Immature natural killer cell (primary cell): ENCODE results near the gene DNAH1. TPM values are rescaled to one million over a fixed set of nuclear protein-coding genes. Genes with fewer than 3 reads are reported as not detected.
"Not testable (repeated sequence)": the region's sequence is repeated elsewhere in the genome, so short reads cannot be mapped to it uniquely, and the experiment has no call there.

Source experiments
- DNase-seq, 3 donors: peaks; one replicate each; pipeline ENCODE4 v3.0.0; 2022; ENCODE audit warnings: mixed read lengths in 1 of 3
- H3K27ac Mint-ChIP-seq, 6 donors: one replicate each; pipeline ENCODE4 v1.8.0; 2020; ENCODE audit warnings: mixed read lengths in 6 of 6, mild to moderate bottlenecking in 5 of 6, inconsistent platforms in 4 of 6, moderate library complexity in 3 of 6
- H3K27me3 Mint-ChIP-seq, 3 donors: one replicate each; pipeline ENCODE4 v1.8.0; 2020 to 2021; ENCODE audit warnings: low read depth in 3 of 3, mild to moderate bottlenecking in 3 of 3, mixed read lengths in 3 of 3, moderate library complexity in 3 of 3, inconsistent platforms in 1 of 3
- H3K36me3 Mint-ChIP-seq, 3 donors: one replicate each; pipeline ENCODE4 v1.8.0; 2020; ENCODE audit warnings: mixed read lengths in 3 of 3, inconsistent platforms in 2 of 3, mild to moderate bottlenecking in 2 of 3
- H3K4me1 Mint-ChIP-seq, 2 donors: one replicate each; pipeline ENCODE4 v1.8.0; 2020; ENCODE audit warnings: inconsistent platforms in 2 of 2, mild to moderate bottlenecking in 2 of 2, mixed read lengths in 2 of 2, moderate library complexity in 1 of 2
- H3K4me3 Mint-ChIP-seq, 5 donors: one replicate each; pipeline ENCODE4 v1.8.0; 2020; ENCODE audit warnings: mild to moderate bottlenecking in 5 of 5, mixed read lengths in 5 of 5, inconsistent platforms in 3 of 5, moderate library complexity in 3 of 5
- H3K9me3 Mint-ChIP-seq, 6 donors: one replicate each; pipeline ENCODE4 v1.8.0; 2020; ENCODE audit warnings: mild to moderate bottlenecking in 6 of 6, mixed read lengths in 6 of 6, inconsistent platforms in 4 of 6, moderate library complexity in 3 of 6
- polyA plus RNA-seq, 3 donors: library from polyadenylated mRNA; unstranded; fragments of 300-500 nt; fragmentation: Illumina TruSeq; gene quantifications; one replicate each; pipeline ENCODE4 v1.2.3, GENCODE V29; 2021

Gene DNAH1
- polyA plus RNA-seq, result 1 to 10 TPM in 1 of 3 donors, under 1 TPM in 2; 0.31 to 1.8 (median 0.73) TPM

- H3K27me3 Mint-ChIP-seq, result peaks cover 0 to under 1% (median 0%) of the 10 kb centered on the region in 3 donors
- H3K27ac Mint-ChIP-seq, result peak within 1 kb of the TSS; percentile 77 to 92 (median 84)
- H3K36me3 Mint-ChIP-seq, result no peaks in the 10 kb centered on the region
- no peaks in the 10 kb centered on the region for H3K9me3 Mint-ChIP-seq
- peaks cover 31 to 34% of the 10 kb centered on the region in 2 donors for H3K4me1 Mint-ChIP-seq
- peak within 1 kb of the TSS; percentile 75 to 85 (median 80) for H3K4me3 Mint-ChIP-seq
- DNase-seq, result no peak
Measured at GRCh38 chr3:52315977-52316764, at the start of gene DNAH1. DNAH1 (plus strand) TSS chr3:52316319; CDS start chr3:52322443, 6,124 bp downstream.

- H3K27me3 Mint-ChIP-seq, result no peaks in the 10 kb centered on the region
- peaks cover 58 to 80% of the 10 kb centered on the region in 2 donors for H3K4me1 Mint-ChIP-seq
- H3K27ac Mint-ChIP-seq, result peak overlapping the region; percentile 37 to 86 (median 64)
- H3K4me3 Mint-ChIP-seq, result no peak overlapping the region
- no peaks in the 10 kb centered on the region for H3K9me3 Mint-ChIP-seq
- H3K36me3 Mint-ChIP-seq, result peaks cover 23 to 44% (median 29%) of the 10 kb centered on the region in 3 donors
- DNase-seq, result no peak
Measured at GRCh38 chr3:52268036-52268435, 48.1 kb upstream of the DNAH1 start.

GRCh38 chr3:52269776-52270175 lies 46.3 kb upstream of the DNAH1 start:
- peaks cover 62 to 81% of the 10 kb centered on the region in 2 donors for H3K4me1 Mint-ChIP-seq
- H3K4me3 Mint-ChIP-seq, result peak overlapping the region in 2 of 5 donors; percentile 37 to 91
- H3K27me3 Mint-ChIP-seq, result peaks cover 0 to 2% (median 0%) of the 10 kb centered on the region in 3 donors
- peaks cover 9 to 32% (median 13%) of the 10 kb centered on the region in 3 donors for H3K36me3 Mint-ChIP-seq
- peak overlapping the region; percentile 90 to 99 (median 94) for H3K27ac Mint-ChIP-seq
- no peak for DNase-seq
- H3K9me3 Mint-ChIP-seq, result no peaks in the 10 kb centered on the region

- peaks cover 0 to 2% (median 0%) of the 10 kb centered on the region in 3 donors for H3K27me3 Mint-ChIP-seq
- H3K27ac Mint-ChIP-seq, result peak overlapping the region; percentile 90 to 99 (median 94)
- no peaks in the 10 kb centered on the region for H3K9me3 Mint-ChIP-seq
- no peak for DNase-seq
- peaks cover 8 to 32% (median 13%) of the 10 kb centered on the region in 3 donors for H3K36me3 Mint-ChIP-seq
- H3K4me3 Mint-ChIP-seq, result peak overlapping the region; percentile 37 to 91 (median 74)
- H3K4me1 Mint-ChIP-seq, result peaks cover 66 to 86% of the 10 kb centered on the region in 2 donors
Measured at GRCh38 chr3:52270252-52270754, 45.8 kb upstream of the DNAH1 start.

- Mint-ChIP-seq H3K4me3 (peak overlapping the region; percentile 71 to 91 (median 75)), H3K36me3 (peaks cover 5 to 24% (median 12%) of the 10 kb centered on the region in 3 donors), H3K27ac (peak overlapping the region; percentile 90 to 99 (median 94)), H3K4me1 (peaks cover 78 to 90% of the 10 kb centered on the region in 2 donors)
- not testable (repeated sequence) for DNase-seq, H3K27me3 Mint-ChIP-seq, H3K9me3 Mint-ChIP-seq
Measured at GRCh38 chr3:52272172-52272571, 43.9 kb upstream of the DNAH1 start.

GRCh38 chr3:52272831-52273230 lies 43.3 kb upstream of the DNAH1 start:
- peak overlapping the region; percentile 58 to 99 (median 88) for H3K27ac Mint-ChIP-seq
- H3K9me3 Mint-ChIP-seq, result no peaks in the 10 kb centered on the region
- H3K4me3 Mint-ChIP-seq, result peak overlapping the region in 4 of 5 donors; percentile 12 to 50 (median 30)
- peaks cover 0 to 10% (median 6%) of the 10 kb centered on the region in 3 donors for H3K27me3 Mint-ChIP-seq
- peaks cover 78 to 89% of the 10 kb centered on the region in 2 donors for H3K4me1 Mint-ChIP-seq
- H3K36me3 Mint-ChIP-seq, result peaks cover 5 to 18% (median 10%) of the 10 kb centered on the region in 3 donors
- no peak for DNase-seq

GRCh38 chr3:52274781-52275180 lies 41.3 kb upstream of the DNAH1 start:
- H3K27me3 Mint-ChIP-seq, result peaks cover 7 to 28% (median 18%) of the 10 kb centered on the region in 3 donors
- H3K9me3 Mint-ChIP-seq, DNase-seq: not testable (repeated sequence)
- H3K4me1 Mint-ChIP-seq, result peaks cover 87 to 92% of the 10 kb centered on the region in 2 donors
- peak overlapping the region; percentile 36 to 98 (median 93) for H3K4me3 Mint-ChIP-seq
- peaks cover 0 to 13% (median 5%) of the 10 kb centered on the region in 3 donors for H3K36me3 Mint-ChIP-seq
- H3K27ac Mint-ChIP-seq, result peak overlapping the region in 5 of 6 donors; percentile 53 to 99 (median 95)

- peaks cover 7 to 31% (median 18%) of the 10 kb centered on the region in 3 donors for H3K27me3 Mint-ChIP-seq
- peak overlapping the region; percentile 95 to 99 (median 96) for H3K27ac Mint-ChIP-seq
- peak; percentile 73 to 79 (median 74) for DNase-seq
- peaks cover 82 to 90% of the 10 kb centered on the region in 2 donors for H3K4me1 Mint-ChIP-seq
- H3K36me3 Mint-ChIP-seq, result peaks cover 0 to 13% (median 5%) of the 10 kb centered on the region in 3 donors
- no peaks in the 10 kb centered on the region for H3K9me3 Mint-ChIP-seq
- peak overlapping the region; percentile 93 to 98 (median 93) for H3K4me3 Mint-ChIP-seq
Measured at GRCh38 chr3:52277071-52277964, 38.8 kb upstream of the DNAH1 start.

GRCh38 chr3:52277972-52278509 lies 38.1 kb upstream of the DNAH1 start:
- Mint-ChIP-seq H3K27ac (peak overlapping the region; percentile 97 to 99 (median 99)), H3K27me3 (peaks cover 7 to 31% (median 18%) of the 10 kb centered on the region in 3 donors), H3K4me1 (peaks cover 82 to 90% of the 10 kb centered on the region in 2 donors), H3K9me3 (no peaks in the 10 kb centered on the region), H3K36me3 (peaks cover 0 to 9% (median 5%) of the 10 kb centered on the region in 3 donors), H3K4me3 (peak overlapping the region; percentile 93 to 98 (median 97))
- no peak for DNase-seq

GRCh38 chr3:52278510-52279069 lies 37.5 kb upstream of the DNAH1 start, which contains the start of gene WDR82:
WDR82 (minus strand) TSS chr3:52278649; CDS start chr3:52278361, 288 bp downstream.
- H3K36me3 Mint-ChIP-seq, result peaks cover 0 to 9% (median 5%) of the 10 kb centered on the region in 3 donors
- peak within 1 kb of the TSS; percentile 97 to 99 (median 99) for H3K27ac Mint-ChIP-seq
- no peaks in the 10 kb centered on the region for H3K9me3 Mint-ChIP-seq
- DNase-seq, result peak; percentile 95 to 97 (median 96)
- peak within 1 kb of the TSS; percentile 93 to 98 (median 97) for H3K4me3 Mint-ChIP-seq
- H3K27me3 Mint-ChIP-seq, result peaks cover 7 to 31% (median 18%) of the 10 kb centered on the region in 3 donors
- H3K4me1 Mint-ChIP-seq, result peaks cover 82 to 90% of the 10 kb centered on the region in 2 donors

GRCh38 chr3:52279596-52279995 lies 36.5 kb upstream of the DNAH1 start:
- Mint-ChIP-seq H3K9me3 (no peaks in the 10 kb centered on the region), H3K36me3 (peaks cover 0 to 5% (median 5%) of the 10 kb centered on the region in 3 donors), H3K27ac (peak overlapping the region; percentile 97 to 99 (median 99)), H3K27me3 (peaks cover 7 to 29% (median 18%) of the 10 kb centered on the region in 3 donors), H3K4me3 (peak overlapping the region; percentile 93 to 98 (median 97)), H3K4me1 (peaks cover 72 to 85% of the 10 kb centered on the region in 2 donors)
- DNase-seq, result peak in 2 of 3 donors; percentile 17

GRCh38 chr3:52280050-52280461 lies 36.1 kb upstream of the DNAH1 start:
- H3K27me3 Mint-ChIP-seq, result peaks cover 7 to 29% (median 18%) of the 10 kb centered on the region in 3 donors
- peaks cover 0 to 5% (median 4%) of the 10 kb centered on the region in 3 donors for H3K36me3 Mint-ChIP-seq
- peak overlapping the region; percentile 97 to 99 (median 99) for H3K27ac Mint-ChIP-seq
- no peak for DNase-seq
- peak overlapping the region in 4 of 5 donors; percentile 93 to 98 (median 95) for H3K4me3 Mint-ChIP-seq
- H3K9me3 Mint-ChIP-seq, result no peaks in the 10 kb centered on the region
- H3K4me1 Mint-ChIP-seq, result peaks cover 69 to 83% of the 10 kb centered on the region in 2 donors
